ENCODE data around the gene TBC1D3B. TPM values are rescaled to one million over a fixed set of nuclear protein-coding genes. Genes with fewer than 3 reads are reported as not detected.

TBC1D3B gene
- total RNA-seq, 2 experiments from 2014 or later, result 6.7 to 8.1 TPM

DNA sequence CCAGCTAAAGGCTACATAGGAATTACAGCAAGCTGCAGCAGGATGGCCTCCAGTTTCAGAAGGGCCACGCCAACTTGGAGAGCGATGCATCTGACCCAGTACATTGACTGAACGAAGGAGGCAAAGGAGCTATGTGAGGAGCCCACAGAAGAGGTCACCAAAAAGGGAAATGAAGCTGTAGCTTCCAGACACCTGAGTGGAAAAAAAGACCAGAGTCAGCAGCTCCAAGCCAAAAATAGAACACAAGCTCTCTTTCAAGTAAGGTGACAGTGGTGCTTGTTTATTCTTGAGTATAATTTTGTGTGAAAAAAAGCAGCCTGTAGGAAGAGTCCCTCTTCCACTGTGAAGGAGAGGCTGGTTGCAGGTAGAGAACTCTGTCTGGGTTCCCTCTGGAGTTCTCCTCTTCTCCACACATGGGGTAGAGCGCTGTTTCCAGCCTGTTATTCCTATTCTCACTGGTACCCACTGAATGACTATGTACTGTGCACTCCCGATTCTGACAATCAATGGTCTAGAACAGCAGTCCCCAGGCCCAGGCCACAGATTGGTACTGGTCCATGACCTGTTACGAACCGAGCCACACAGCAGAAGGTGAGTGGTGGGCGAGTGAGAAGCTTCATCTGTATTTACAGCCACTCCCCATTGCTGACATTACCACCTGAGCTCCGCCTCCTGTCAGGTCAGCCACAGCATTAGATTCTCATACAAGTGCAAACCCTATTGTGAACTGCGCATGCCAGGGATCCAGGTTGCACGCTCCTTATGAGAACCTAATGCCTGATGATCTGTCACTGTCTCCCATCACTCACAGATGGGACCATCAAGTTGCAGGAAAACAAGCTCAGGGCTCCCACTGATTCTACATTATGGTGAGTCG lies 57.7 kb downstream of the TBC1D3B start:
- Mint-ChIP-seq H3K4me1 (ENCODE audit: low read depth) (no peaks in the 10 kb centered on the region), H3K27ac (no peak overlapping the region), H3K27me3 (ENCODE audit: low read depth) (peaks cover 11% of the 10 kb centered on the region), H3K9me3 (ENCODE audit: insufficient read depth) (no peaks in the 10 kb centered on the region), H3K4me3 (no peak overlapping the region), H3K36me3 (ENCODE audit: low read depth) (no peaks in the 10 kb centered on the region)
- ATAC-seq, result no peak
- no peak for DNase-seq
- CTCF ChIA-PET, result interaction anchor here (0.9 to 1.9 kb wide), 4 partner anchors 30 to 355 kb away, joined by 3 to 8 read pairs (median 3); no protein-coding TSS in a partner anchor
- POLR2A ChIA-PET, result no interaction called here

DNA sequence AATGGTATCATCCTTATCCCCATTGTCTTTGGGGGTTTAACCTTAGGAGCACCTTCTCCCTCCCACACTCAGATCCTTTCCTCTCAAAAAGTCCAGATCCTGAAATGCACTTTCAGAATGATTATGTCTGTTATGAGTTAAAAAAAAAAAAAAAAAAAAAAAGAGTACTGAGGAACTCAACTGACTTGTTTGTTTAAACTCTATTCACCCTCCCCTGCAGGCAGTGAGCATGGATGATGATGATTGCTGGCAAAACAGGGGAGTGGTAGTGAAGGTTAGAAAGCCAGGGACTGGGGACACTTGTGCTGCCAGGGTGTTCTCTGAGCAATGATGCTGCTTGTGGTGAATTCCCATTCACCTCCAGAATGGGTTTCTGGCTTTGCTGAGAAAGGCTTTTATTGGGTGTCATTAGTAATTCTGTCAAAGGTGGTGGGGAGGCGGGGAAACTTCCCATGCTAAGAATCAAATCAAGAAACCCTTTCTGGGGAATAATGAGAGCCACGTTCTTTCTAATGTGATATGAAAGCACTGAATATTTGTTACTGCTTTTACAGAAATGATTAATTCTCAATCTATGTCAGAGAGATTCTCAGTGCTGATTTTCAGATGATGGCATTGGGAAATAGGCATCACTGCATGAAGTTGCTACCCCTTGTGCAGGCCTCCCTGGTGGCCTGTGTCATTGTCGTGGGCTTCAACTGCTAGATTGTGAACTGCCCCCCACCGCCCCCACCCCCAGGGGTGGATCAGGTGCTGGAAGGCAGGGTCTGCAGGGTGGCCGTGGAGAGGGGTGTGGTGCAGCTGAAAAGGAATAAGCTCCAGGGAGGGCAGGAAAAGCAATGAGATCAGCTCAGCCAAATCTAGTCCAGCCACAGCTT lies 58.7 kb downstream of the TBC1D3B start:
- Mint-ChIP-seq H3K27me3 (ENCODE audit: low read depth) (peaks cover 11% of the 10 kb centered on the region), H3K4me3 (no peak overlapping the region), H3K36me3 (ENCODE audit: low read depth) (no peaks in the 10 kb centered on the region), H3K9me3 (ENCODE audit: insufficient read depth) (no peaks in the 10 kb centered on the region), H3K4me1 (ENCODE audit: low read depth) (no peaks in the 10 kb centered on the region), H3K27ac (no peak overlapping the region)
- DNase-seq (no peak), ATAC-seq (no peak)
- POLR2A ChIA-PET, result no interaction called here
- CTCF ChIA-PET, result interaction anchor here (0.9 to 1.9 kb wide), 2 partner anchors 31 to 354 kb away, joined by 3 to 8 read pairs; no protein-coding TSS in a partner anchor

Other genes with a start within 250 kb of the TBC1D3B start
- 10 to 100 TPM; 13.9 to 14.4 TPM for gene RDM1, start 245.9 kb downstream of the TBC1D3B start, total RNA-seq
- not detected for gene LYZL6, start 232.9 kb downstream of the TBC1D3B start, total RNA-seq
- gene CCL16, start 195.1 kb downstream of the TBC1D3B start, total RNA-seq, result not detected
- gene CCL14, start 189.9 kb downstream of the TBC1D3B start, total RNA-seq, result not detected
- not detected for gene CCL15, start 175.1 kb downstream of the TBC1D3B start, total RNA-seq
- gene CCL23, start 158.7 kb downstream of the TBC1D3B start, total RNA-seq, result not detected
- not detected for gene CCL18, start 112.4 kb downstream of the TBC1D3B start, total RNA-seq
- gene CCL3, start 86.5 kb downstream of the TBC1D3B start, total RNA-seq, result 1 to 10 TPM; 4.2 to 5.1 TPM
- 1 to 10 TPM; 6.5 to 6.7 TPM for gene CCL4, start 72.8 kb downstream of the TBC1D3B start, total RNA-seq
- gene CCL3L1, start 20.1 kb upstream of the TBC1D3B start, total RNA-seq, result under 1 TPM; 0.16 to 0.84 TPM
- gene CCL4L2, start 34.4 kb upstream of the TBC1D3B start, total RNA-seq, result 1 to 10 TPM; 1.2 to 1.5 TPM
- under 1 TPM; 0.31 to 0.58 TPM for gene TBC1D3I, start 87.9 kb upstream of the TBC1D3B start, total RNA-seq
- not detected for gene TBC1D3G, start 147.2 kb upstream of the TBC1D3B start, total RNA-seq
- not detected for gene TBC1D3H, start 211.8 kb upstream of the TBC1D3B start, total RNA-seq

Data from activated CD8-positive, alpha-beta T cell treated with anti-CD3 and anti-CD28 coated beads, Interleukin-2, amount 10 ng/mL, durations not matched to agents 7 days and 5 days (primary cell).